Mesendoderm (in vitro differentiated cells): ENCODE data around the gene GNL1.
A peak's percentile ranks its signal among the peaks of the same experiment; 100 is the strongest.

Experiments used
- DNase-seq: peaks from one replicate; pipeline ENCODE4 v3.0.0; 2013
- H2AK5ac ChIP-seq: 2 replicates; pipeline ENCODE4 v1.6.1; 2013; ENCODE audit warnings: low read length, inconsistent platforms
- H2BK120ac ChIP-seq: 2 replicates; pipeline ENCODE4 v1.6.1; 2013; ENCODE audit warnings: low read depth, mild to moderate bottlenecking, low read length, moderate library complexity, mixed read lengths
- H2BK15ac ChIP-seq: replicated peaks from 2 replicates; pipeline ENCODE4 v1.6.1; 2013; ENCODE audit warnings: low read depth, mild to moderate bottlenecking, moderate library complexity
- H2BK5ac ChIP-seq: 2 replicates; pipeline ENCODE4 v1.6.1; 2013; ENCODE audit warnings: low read length, inconsistent platforms
- H3K18ac ChIP-seq: 2 replicates; pipeline ENCODE4 v1.6.1; 2013; ENCODE audit warnings: mild to moderate bottlenecking, low read length, mixed read lengths
- H3K23ac ChIP-seq: one replicate; pipeline ENCODE4 v1.6.1; 2013; ENCODE audit warnings: low read length
- H3K27ac ChIP-seq: 2 replicates; pipeline ENCODE4 v1.5.1; 2013; ENCODE audit warnings: low read depth, mild to moderate bottlenecking, inconsistent platforms, low read length, moderate library complexity
- H3K27me3 ChIP-seq: 2 replicates; pipeline ENCODE4 v1.6.1; 2013; ENCODE audit warnings: low read length, control low read depth, mild to moderate bottlenecking, inconsistent platforms; ENCODE audit not compliant: insufficient read depth, poor library complexity
- H3K36me3 ChIP-seq: 2 replicates; pipeline ENCODE4 v1.6.1; 2013; ENCODE audit warnings: low read length, inconsistent platforms; ENCODE audit not compliant: control insufficient read depth, insufficient read depth
- H3K4ac ChIP-seq: one replicate; pipeline ENCODE4 v1.6.1; 2013; ENCODE audit warnings: low read depth, mild to moderate bottlenecking, low read length, moderate library complexity
- H3K4me1 ChIP-seq: 2 replicates; pipeline ENCODE4 v1.6.1; 2013; ENCODE audit warnings: low read depth, low read length, inconsistent platforms; ENCODE audit not compliant: control insufficient read depth
- H3K4me2 ChIP-seq: 2 replicates; pipeline ENCODE4 v1.6.1; 2013; ENCODE audit warnings: low read length
- H3K4me3 ChIP-seq: 2 replicates; pipeline ENCODE4 v1.5.1; 2013; ENCODE audit warnings: mild to moderate bottlenecking, low read length
- H3K56ac ChIP-seq: one replicate; pipeline ENCODE4 v1.6.1; 2013; ENCODE audit warnings: low read length
- H3K79me1 ChIP-seq: 2 replicates; pipeline ENCODE4 v1.6.1; 2013; ENCODE audit warnings: low read length, inconsistent platforms
- H3K79me2 ChIP-seq: 2 replicates; pipeline ENCODE4 v1.6.1; 2013; ENCODE audit warnings: mild to moderate bottlenecking, low read length; ENCODE audit not compliant: control insufficient read depth, insufficient read depth
- H3K9ac ChIP-seq: 2 replicates; pipeline ENCODE4 v1.6.1; 2013; ENCODE audit warnings: low read length, inconsistent platforms
- H4K5ac ChIP-seq: one replicate; pipeline ENCODE4 v1.6.1; 2013; ENCODE audit warnings: low read length
- H4K8ac ChIP-seq: one replicate; pipeline ENCODE4 v1.6.1; 2013; ENCODE audit warnings: low read depth, mild to moderate bottlenecking, control low read depth, low read length, moderate library complexity
- WGBS: extraction: QIAGEN DNeasy Blood & Tissue Kit; methylation state at CpG from one replicate; pipeline ENCODE4 v1.1.7; 2013; ENCODE audit warnings: low lambda C conversion rate, missing lambda C conversion rate; ENCODE audit not compliant: insufficient coverage; ENCODE audit errors: extremely low coverage; 5-methylcytosine and 5-hydroxymethylcytosine counted together

GNL1 gene

DNA sequence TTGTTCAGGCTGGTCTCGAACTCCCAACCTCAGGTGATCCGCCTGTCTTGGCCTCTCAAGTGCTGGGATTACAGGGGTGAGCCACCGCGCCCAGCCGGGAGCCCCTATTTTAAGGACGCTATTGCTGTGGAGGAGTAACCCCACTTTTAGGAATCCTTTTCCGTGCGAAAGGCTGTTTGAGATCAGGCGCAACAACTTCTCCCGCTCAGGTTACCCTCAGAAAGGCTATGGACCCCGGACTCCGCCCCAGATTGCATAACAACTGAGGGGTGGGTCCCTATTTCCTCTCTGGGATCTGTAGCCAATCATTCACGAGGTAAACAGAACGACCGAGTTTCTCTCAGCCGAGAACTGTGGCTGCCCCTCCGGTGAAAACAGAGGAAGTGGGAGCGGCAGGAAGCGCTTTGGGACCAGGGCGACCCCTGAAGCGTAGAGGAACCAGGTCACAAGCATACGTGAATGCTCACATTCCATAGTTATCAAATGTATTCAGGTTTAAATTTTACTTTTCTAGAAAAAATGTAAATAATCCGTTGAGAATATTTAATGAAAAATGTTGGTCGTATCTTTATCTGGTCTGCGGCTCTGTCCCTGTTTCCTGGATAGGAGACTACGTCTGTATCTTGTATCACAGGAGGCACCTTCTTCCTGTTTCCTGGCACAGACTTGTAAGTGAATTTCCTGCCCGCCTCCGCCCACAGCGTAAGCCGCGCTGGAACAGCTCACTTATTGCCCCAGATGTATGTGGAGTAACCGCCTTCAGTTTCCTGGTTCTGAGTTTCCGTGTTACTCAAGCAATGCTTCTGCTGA lies 40.1 kb downstream of the GNL1 start:
- Histone ChIP-seq H3K79me1 (no peaks in the 10 kb centered on the region), H3K27me3 (no peaks in the 10 kb centered on the region), H3K18ac (no peak overlapping the region), H3K4me2 (peak overlapping the region; percentile 45), H3K9ac (peak overlapping the region; percentile 44), H2BK15ac (no peak overlapping the region), H4K5ac (no peak overlapping the region), H3K23ac (no peak overlapping the region), H3K36me3 (no peaks in the 10 kb centered on the region), H3K79me2 (no peaks in the 10 kb centered on the region), H2BK5ac (no peak overlapping the region), H3K27ac (no peak overlapping the region), H2AK5ac (no peak overlapping the region), H3K56ac (peak overlapping the region; percentile 79), H3K4ac (peak overlapping the region; percentile 58), H3K4me1 (no peaks in the 10 kb centered on the region), H4K8ac (no peak overlapping the region), H2BK120ac (no peak overlapping the region), H3K4me3 (no peak overlapping the region)
- no CpG with 5 or more reads among the region's 33 CpGs for WGBS
- peak; percentile 95 for DNase-seq

DNA sequence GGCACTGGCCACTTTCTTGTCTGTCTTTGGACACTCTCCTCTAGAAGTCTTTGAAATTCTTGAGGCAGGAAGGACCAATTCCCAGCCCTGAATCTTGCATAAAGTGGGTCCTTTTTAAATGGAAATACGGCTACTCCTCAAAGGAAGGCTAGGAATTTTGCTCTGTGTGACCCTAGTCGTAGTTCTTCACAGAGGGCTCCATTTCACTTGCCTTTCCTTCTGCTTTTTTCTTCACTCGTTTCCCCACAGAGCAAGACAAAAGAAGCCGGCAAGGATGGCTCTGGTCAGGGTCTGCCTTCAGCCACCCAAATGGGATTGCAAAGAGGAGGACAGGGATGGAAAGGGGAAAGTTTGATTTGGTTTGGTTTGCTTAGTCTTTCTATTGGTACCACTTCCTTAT lies 41.2 kb downstream of the GNL1 start:
- Histone ChIP-seq H3K4me3 (no peak overlapping the region), H3K4ac (no peak overlapping the region), H3K4me1 (no peaks in the 10 kb centered on the region), H3K79me1 (no peaks in the 10 kb centered on the region), H2BK15ac (no peak overlapping the region), H3K23ac (no peak overlapping the region), H3K27ac (no peak overlapping the region), H3K18ac (no peak overlapping the region), H2AK5ac (no peak overlapping the region), H3K4me2 (no peak overlapping the region), H2BK120ac (no peak overlapping the region), H2BK5ac (no peak overlapping the region), H3K9ac (no peak overlapping the region), H4K5ac (no peak overlapping the region), H3K56ac (no peak overlapping the region), H4K8ac (no peak overlapping the region), H3K79me2 (no peaks in the 10 kb centered on the region), H3K27me3 (no peaks in the 10 kb centered on the region), H3K36me3 (no peaks in the 10 kb centered on the region)
- no peak for DNase-seq
- no CpG with 5 or more reads among the region's 4 CpGs for WGBS

GRCh38 chr6:30513451-30513850 lies 42.8 kb downstream of the GNL1 start:
- H3K9ac ChIP-seq: no peak overlapping the region
- H3K18ac ChIP-seq: no peak overlapping the region
- H3K4ac ChIP-seq: no peak overlapping the region
- WGBS: no CpG with 5 or more reads among the region's 2 CpGs
- H3K4me2 ChIP-seq: no peak overlapping the region
- H2BK120ac ChIP-seq: no peak overlapping the region
- H3K4me3 ChIP-seq: no peak overlapping the region
- DNase-seq: no peak
- H2BK15ac ChIP-seq: no peak overlapping the region
- no peak overlapping the region for H4K8ac ChIP-seq
- H3K23ac ChIP-seq: no peak overlapping the region
- H3K56ac ChIP-seq: no peak overlapping the region
- no peak overlapping the region for H2BK5ac ChIP-seq
- H3K4me1 ChIP-seq: no peaks in the 10 kb centered on the region
- H3K27ac ChIP-seq: no peak overlapping the region
- H3K79me1 ChIP-seq: no peaks in the 10 kb centered on the region
- no peaks in the 10 kb centered on the region for H3K36me3 ChIP-seq
- H2AK5ac ChIP-seq: no peak overlapping the region
- no peak overlapping the region for H4K5ac ChIP-seq
- no peaks in the 10 kb centered on the region for H3K27me3 ChIP-seq
- H3K79me2 ChIP-seq: no peaks in the 10 kb centered on the region

- H3K4ac ChIP-seq: no peak overlapping the region
- H3K18ac ChIP-seq: no peak overlapping the region
- H3K27me3 ChIP-seq: no peaks in the 10 kb centered on the region
- H3K27ac ChIP-seq: no peak overlapping the region
- H3K4me2 ChIP-seq: no peak overlapping the region
- no peaks in the 10 kb centered on the region for H3K79me2 ChIP-seq
- no peak overlapping the region for H4K8ac ChIP-seq
- H2BK120ac ChIP-seq: no peak overlapping the region
- no peak overlapping the region for H3K56ac ChIP-seq
- no peaks in the 10 kb centered on the region for H3K4me1 ChIP-seq
- WGBS: no CpG with 5 or more reads among the region's 5 CpGs
- H2BK5ac ChIP-seq: no peak overlapping the region
- no peaks in the 10 kb centered on the region for H3K79me1 ChIP-seq
- H3K36me3 ChIP-seq: no peaks in the 10 kb centered on the region
- H2BK15ac ChIP-seq: no peak overlapping the region
- H3K9ac ChIP-seq: no peak overlapping the region
- H2AK5ac ChIP-seq: no peak overlapping the region
- no peak overlapping the region for H3K4me3 ChIP-seq
- H4K5ac ChIP-seq: no peak overlapping the region
- DNase-seq: no peak
- H3K23ac ChIP-seq: no peak overlapping the region
Observed at GRCh38 chr6:30511169-30511546, 45.1 kb downstream of the GNL1 start.

GRCh38 chr6:30510419-30511168 lies 45.7 kb downstream of the GNL1 start:
- WGBS: no CpG with 5 or more reads among the region's 10 CpGs
- no peak for DNase-seq

More at GRCh38 chr6:30510419-30511168, 45.7 kb downstream of the GNL1 start:
- Histone ChIP-seq H3K18ac (no peak overlapping the region), H3K9ac (no peak overlapping the region), H3K79me2 (no peaks in the 10 kb centered on the region), H2BK15ac (no peak overlapping the region), H3K36me3 (no peaks in the 10 kb centered on the region), H3K4ac (no peak overlapping the region), H3K56ac (no peak overlapping the region), H2BK5ac (no peak overlapping the region), H3K79me1 (no peaks in the 10 kb centered on the region), H3K27ac (no peak overlapping the region), H2AK5ac (no peak overlapping the region), H3K4me2 (no peak overlapping the region), H3K23ac (no peak overlapping the region), H3K27me3 (no peaks in the 10 kb centered on the region), H2BK120ac (no peak overlapping the region), H3K4me1 (no peaks in the 10 kb centered on the region), H4K8ac (no peak overlapping the region), H3K4me3 (no peak overlapping the region), H4K5ac (no peak overlapping the region)
